NCI-H146 treated with DMSO at 0.1 percent for 48 hours (cell line): ENCODE data around the gene KRTAP4-7.
"Not testable (repeated sequence)": the region's sequence is repeated elsewhere in the genome, so short reads cannot be mapped to it uniquely, and the experiment has no call there.

Experiments used
- DNase-seq: peaks from one replicate; lab custom pipeline; 2025; ENCODE audit not compliant: unreplicated experiment; lab: John Stamatoyannopoulos, UW

KRTAP4-7 gene

DNA sequence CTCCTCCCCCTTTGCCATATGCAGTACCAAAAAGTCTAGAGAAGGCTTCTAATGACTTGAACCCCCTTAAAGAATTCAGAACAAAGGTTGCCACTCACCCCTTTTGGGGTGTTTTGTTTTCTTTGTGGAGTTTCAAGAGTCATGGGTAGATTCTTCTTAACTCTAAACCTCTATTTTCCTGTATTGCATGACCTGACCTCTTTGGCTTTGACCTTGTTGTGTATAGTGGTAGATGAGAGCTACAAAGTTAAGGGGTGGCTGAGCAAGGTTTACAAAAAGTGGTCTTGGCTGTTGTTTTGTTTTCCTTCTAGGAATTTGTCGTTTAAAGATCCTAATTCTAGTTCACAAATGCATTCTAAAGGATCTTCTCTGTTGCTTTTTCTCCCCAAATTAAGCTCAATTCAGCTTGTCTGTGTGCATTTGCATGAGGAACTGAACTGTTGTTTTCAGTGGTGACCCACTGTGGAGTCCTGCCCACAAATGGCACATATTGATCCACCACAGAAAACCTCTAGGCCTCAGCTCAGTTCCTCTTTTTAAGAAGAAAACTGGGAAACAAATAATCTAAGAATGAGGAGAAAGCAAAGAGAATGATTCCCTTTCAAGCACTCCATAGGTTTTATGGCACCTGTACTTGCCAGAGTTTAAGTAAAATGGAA, 24.9 kb downstream of the KRTAP4-7 start:
- not testable (repeated sequence) for DNase-seq

- no peak for DNase-seq
Observed at GRCh38 chr17:41111151-41111885, 27.4 kb downstream of the KRTAP4-7 start.

DNA sequence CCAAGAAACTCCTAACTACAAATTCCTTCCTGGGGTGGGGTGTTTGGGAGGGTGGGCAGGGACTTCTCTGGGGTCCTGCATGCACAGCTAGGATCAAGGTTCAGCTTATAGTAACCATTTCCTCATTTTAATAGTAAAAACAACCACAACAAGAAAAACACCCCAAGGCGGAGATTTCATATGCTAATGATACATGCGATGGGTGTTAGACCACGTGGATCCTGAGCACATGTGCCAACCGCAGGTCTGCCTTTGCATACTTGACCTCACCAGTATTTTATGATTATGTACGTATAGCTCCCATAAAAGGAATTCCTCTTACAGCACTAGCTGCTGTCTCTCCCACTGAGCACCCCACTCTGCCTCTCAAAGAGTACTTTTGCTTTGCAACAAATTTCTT, 32.3 kb downstream of the KRTAP4-7 start:
- no peak for DNase-seq

- not testable (repeated sequence) for DNase-seq
Observed at GRCh38 chr17:41117846-41118386, 34.0 kb downstream of the KRTAP4-7 start, which contains the start of gene KRTAP4-11. KRTAP4-11 (minus strand) TSS chr17:41118373; CDS start chr17:41118315, 58 bp downstream.

DNA sequence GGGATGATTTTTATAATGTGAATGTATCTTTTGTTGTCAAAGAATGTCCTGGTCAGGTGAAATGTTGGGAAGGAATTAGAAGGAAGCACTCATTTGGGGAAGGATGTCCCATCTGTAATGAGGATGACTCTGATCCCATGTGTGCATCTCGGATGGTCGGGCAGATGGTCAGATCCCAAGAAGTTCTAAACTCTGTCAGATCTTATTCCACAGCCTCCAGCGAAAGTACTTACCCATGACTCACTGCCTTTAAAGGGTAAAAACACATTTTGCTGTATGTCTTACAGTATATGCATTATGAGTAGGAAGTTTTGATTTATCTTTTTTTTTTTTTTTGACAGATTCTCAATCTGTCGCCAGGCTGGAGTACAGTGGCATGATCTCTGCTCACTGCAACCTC, 34.8 kb downstream of the KRTAP4-7 start:
- DNase-seq, result no peak

DNA sequence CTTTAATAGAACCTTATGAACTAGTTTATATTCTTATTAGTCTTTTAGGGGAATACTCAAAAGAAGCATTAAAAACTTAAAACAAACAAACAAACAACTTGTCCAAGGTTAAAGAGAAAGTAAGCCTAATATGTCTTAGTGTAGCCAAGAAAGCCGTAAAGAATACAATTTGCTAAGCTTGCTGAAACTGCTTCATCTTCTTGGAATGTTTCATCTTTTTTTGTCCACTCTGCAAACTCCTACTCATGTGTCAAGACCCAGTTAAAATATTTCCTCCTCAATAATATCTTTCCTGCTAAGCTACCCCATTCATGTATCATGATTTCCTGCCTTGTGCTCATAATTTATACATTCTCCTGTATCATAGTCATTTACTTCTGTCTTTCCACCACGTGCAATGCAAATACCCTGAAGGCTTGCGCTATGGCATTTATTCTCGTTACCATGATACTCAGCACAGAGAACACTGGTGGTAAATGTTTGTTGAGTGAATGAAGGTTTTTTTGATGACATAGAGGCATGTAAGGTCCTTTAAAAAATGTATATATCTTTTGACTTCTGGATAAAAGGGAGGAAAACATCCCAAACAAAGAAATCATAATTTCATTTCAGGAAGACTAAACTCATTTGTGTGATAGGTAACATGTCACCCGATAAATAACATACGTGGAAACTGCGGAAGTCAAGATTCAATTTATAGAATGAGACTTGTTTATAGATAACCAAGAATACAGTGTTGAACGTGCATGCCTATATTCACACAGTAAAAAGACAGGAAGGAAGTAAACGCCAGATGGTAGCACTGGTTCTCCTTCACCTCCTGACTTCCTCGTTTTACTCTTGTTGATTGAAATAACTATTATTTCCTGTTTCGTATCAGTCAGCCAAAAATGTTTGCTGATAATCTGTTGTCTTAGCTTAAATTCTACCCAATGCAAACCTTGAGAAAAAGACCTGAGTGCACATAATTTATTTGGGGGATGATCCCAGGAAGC, 36.0 kb downstream of the KRTAP4-7 start:
- not testable (repeated sequence) for DNase-seq

DNA sequence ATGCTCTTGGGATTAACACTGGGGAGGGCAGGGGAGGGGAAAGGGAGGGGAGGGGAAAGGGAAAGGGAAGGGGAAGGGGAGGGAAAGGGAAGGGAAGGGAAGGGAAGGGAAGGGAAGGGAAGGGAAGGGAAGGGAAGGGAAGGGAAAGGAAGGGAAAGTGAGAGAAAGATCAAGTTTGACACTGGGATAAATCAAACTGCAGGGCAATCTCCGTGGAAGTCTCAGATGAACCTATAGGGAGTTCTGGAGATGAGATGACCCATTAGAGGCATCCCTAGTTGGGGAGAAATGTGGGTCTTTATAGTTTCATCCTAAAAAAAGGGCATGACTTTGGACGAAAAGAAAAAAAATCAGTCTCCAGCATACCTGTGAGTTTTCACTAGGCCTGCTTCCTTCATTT, 37.8 kb downstream of the KRTAP4-7 start:
- DNase-seq, result no peak

GRCh38 chr17:41123292-41123990, 39.5 kb downstream of the KRTAP4-7 start:
- DNase-seq, result not testable (repeated sequence)

- DNase-seq, result not testable (repeated sequence)
Observed at GRCh38 chr17:41123991-41124371, 40.0 kb downstream of the KRTAP4-7 start, which contains the start of gene KRTAP4-12. KRTAP4-12 (minus strand) TSS chr17:41124182; CDS start chr17:41124122, 60 bp downstream.

- no peak for DNase-seq
Observed at GRCh38 chr17:41125064-41125463, 41.1 kb downstream of the KRTAP4-7 start.

DNA sequence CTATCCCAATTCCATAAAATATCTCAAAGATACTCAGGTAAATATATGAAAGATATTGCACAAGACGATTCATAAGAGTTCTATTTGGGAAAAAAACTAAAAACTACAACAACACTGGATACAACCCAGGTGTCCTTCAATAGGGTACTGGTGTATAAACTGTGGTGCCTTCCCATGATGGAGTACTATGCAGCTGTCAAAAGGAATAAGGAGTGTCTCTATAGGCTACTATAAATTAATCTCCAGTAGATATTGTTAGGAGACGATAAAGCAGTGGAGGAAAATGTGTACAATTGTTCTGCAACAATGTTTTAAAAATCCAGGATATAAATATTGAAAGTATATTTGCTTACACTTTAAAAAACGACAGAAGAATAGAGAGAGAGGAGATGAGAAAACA, 42.5 kb downstream of the KRTAP4-7 start:
- DNase-seq, result no peak

GRCh38 chr17:41127371-41127770, 43.4 kb downstream of the KRTAP4-7 start:
- DNase-seq, result no peak

DNA sequence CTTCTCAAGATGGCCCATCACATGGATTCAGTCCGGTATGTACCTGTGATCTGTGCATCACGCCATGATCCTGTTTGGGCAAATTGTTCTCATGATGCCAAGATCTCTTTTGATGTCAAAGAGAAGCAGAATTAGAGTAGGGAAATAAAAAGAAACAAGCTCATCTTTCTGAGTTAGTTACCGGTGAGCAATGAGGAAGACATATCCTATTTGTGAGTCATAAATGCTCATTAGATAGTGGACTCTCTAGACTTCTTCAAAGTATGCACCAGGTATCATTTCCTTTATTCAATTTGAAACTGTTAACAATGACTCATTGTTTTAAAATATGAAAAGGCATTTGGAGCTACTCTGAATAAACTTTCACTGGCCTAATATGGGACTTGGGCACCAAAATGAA, 48.0 kb downstream of the KRTAP4-7 start:
- no peak for DNase-seq

DNA sequence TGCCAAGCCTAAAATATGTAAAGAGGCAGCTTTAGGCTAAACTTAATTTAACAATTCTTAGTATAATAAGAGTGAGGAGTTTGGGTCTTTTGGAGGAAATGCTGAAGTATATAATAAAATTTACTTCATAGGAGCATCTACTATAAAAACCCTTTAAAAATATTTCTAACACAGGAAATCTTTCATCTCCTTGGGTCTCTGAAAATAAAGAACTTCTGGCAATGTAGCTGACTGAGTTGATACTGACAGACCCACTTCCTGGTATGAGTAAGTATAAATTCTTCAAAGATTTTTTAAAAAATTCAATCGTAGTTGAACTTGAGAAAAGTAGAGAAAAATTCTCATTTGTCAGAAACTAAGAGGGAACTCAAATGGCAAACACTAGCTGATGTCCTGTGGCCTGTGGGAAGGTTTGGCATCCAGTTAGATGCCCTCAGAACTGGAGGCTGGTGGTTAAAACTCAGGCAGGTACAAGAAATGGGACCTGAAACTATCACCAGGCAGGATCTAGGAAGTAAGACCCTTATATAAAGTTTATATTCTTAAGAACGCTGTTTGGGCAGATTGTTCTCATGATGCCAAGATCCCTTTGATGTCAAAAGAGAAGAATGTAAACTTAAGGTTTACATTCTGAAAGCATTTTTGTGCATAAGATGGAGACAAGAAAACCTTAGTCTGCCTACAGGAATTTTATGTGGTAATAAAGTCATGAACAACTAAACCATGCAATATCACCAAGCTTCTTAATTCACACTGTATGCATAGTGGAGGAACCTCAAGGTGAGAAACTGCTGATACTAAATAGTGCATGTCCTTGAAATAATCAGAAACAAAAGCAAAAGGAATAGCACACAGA, 50.2 kb downstream of the KRTAP4-7 start:
- no peak for DNase-seq
